ENCODE measurements around the gene ZDHHC24.

DNA sequence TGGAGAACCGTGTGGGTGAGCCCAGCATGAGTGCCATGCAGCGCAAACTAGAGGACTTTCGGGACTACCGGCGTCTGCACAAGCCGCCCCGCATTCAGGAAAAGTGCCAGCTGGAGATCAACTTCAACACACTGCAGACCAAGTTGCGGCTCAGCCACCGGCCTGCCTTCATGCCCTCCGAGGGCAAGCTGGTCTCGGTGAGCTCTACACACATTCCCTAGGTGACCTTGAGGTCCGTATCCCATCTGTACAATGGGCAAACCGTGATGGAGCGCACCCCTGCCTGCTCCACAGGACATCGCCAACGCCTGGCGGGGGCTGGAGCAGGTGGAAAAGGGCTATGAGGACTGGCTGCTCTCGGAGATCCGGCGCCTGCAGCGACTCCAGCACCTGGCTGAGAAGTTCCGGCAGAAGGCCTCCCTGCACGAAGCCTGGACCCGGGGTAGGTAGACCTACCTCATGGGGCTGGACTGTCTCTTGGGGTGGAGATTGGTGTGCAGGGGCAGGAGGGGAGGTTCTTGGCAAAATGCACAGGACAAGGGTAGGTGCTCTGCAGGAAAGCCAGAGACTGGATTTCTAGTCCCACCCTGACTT, 12.0 kb upstream of the ZDHHC24 start:
- TF ChIP-seq POLR2A (IDR thresholded peaks at IDR 0.05), result no peak
- TF ChIP-seq, protein P1, sequence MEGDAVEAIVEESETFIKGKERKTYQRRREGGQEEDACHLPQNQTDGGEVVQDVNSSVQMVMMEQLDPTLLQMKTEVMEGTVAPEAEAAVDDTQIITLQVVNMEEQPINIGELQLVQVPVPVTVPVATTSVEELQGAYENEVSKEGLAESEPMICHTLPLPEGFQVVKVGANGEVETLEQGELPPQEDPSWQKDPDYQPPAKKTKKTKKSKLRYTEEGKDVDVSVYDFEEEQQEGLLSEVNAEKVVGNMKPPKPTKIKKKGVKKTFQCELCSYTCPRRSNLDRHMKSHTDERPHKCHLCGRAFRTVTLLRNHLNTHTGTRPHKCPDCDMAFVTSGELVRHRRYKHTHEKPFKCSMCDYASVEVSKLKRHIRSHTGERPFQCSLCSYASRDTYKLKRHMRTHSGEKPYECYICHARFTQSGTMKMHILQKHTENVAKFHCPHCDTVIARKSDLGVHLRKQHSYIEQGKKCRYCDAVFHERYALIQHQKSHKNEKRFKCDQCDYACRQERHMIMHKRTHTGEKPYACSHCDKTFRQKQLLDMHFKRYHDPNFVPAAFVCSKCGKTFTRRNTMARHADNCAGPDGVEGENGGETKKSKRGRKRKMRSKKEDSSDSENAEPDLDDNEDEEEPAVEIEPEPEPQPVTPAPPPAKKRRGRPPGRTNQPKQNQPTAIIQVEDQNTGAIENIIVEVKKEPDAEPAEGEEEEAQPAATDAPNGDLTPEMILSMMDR (IDR thresholded peaks at IDR 0.05), result no peak
